GM23248 (cell line): ENCODE data around the gene GIGYF2. TPM values are rescaled to one million over a fixed set of nuclear protein-coding genes. Genes with fewer than 3 reads are reported as not detected.

Experiments used
- DNase-seq: peaks from one replicate; pipeline ENCODE4 v3.0.0-alpha.2; 2015
- H2AFZ ChIP-seq: fragments of 200-600 bp; sonication (generic); 2 replicates; pipeline ENCODE4 v1.6.1; 2016; ENCODE audit warnings: antibody characterized with exemption
- H3F3A ChIP-seq: fragments of 200-600 bp; sonication (generic); 2 replicates; pipeline ENCODE4 v1.6.1; 2016; ENCODE audit warnings: mild to moderate bottlenecking, antibody characterized with exemption, mixed run types; ENCODE audit not compliant: insufficient read depth
- H3K27ac ChIP-seq: fragments of 200-600 bp; sonication (generic); 2 replicates; pipeline ENCODE4 v1.5.1; 2016; ENCODE audit warnings: mild to moderate bottlenecking
- H3K27me3 ChIP-seq: fragments of 200-600 bp; sonication (generic); replicated peaks from 2 replicates; pipeline ENCODE4 v1.6.1; 2016; ENCODE audit warnings: mild to moderate bottlenecking; ENCODE audit not compliant: insufficient read depth
- H3K36me3 ChIP-seq: fragments of 200-600 bp; sonication (generic); 2 replicates; pipeline ENCODE4 v1.6.1; 2016; ENCODE audit warnings: low read depth, mild to moderate bottlenecking
- H3K4me1 ChIP-seq: fragments of 200-600 bp; sonication (generic); 2 replicates; pipeline ENCODE4 v1.6.1; 2016; ENCODE audit warnings: mild to moderate bottlenecking; ENCODE audit not compliant: insufficient read depth
- H3K4me2 ChIP-seq: fragments of 200-600 bp; sonication (generic); one replicate; pipeline ENCODE4 v1.6.1; 2016; ENCODE audit warnings: mild to moderate bottlenecking; ENCODE audit not compliant: unreplicated experiment
- H3K4me3 ChIP-seq: fragments of 200-600 bp; sonication (generic); 2 replicates; pipeline ENCODE4 v1.5.1; 2016; ENCODE audit warnings: mild to moderate bottlenecking
- H3K79me2 ChIP-seq: fragments of 200-600 bp; sonication (generic); 2 replicates; pipeline ENCODE4 v1.6.1; 2016; ENCODE audit warnings: mild to moderate bottlenecking; ENCODE audit not compliant: insufficient read depth
- H3K9ac ChIP-seq: fragments of 200-600 bp; sonication (generic); 2 replicates; pipeline ENCODE4 v1.6.1; 2016; ENCODE audit warnings: mild to moderate bottlenecking
- H3K9me2 ChIP-seq: fragments of 200-600 bp; sonication (generic); 2 replicates; pipeline ENCODE4 v1.6.1; 2016; ENCODE audit warnings: mixed run types, mild to moderate bottlenecking, moderate library complexity; ENCODE audit not compliant: insufficient read depth
- H3K9me3 ChIP-seq: fragments of 200-600 bp; sonication (generic); one replicate; pipeline ENCODE4 v1.6.1; 2017; ENCODE audit warnings: low read depth
- H4K20me1 ChIP-seq: fragments of 200-600 bp; sonication (generic); 2 replicates; pipeline ENCODE4 v1.6.0; 2016; ENCODE audit not compliant: insufficient read depth
- EZH2 ChIP-seq: fragments of 200-600 bp; sonication (generic); IDR thresholded peaks from 2 replicates; pipeline ENCODE4 v1.6.1; 2018; ENCODE audit warnings: antibody characterized with exemption, mild to moderate bottlenecking; ENCODE audit not compliant: insufficient read depth, poor library complexity, severe bottlenecking
- EZH2phosphoT487 ChIP-seq: fragments of 200-600 bp; sonication (generic); IDR thresholded peaks from 2 replicates; pipeline ENCODE4 v1.6.1; 2018; ENCODE audit warnings: antibody characterized with exemption, moderate library complexity, mild to moderate bottlenecking, low read depth; ENCODE audit not compliant: insufficient read depth
- WGBS, 2 experiments: methylation state at CpG; one replicate each; pipeline ENCODE4 v1.1.6; 2015 to 2017; ENCODE audit warnings: low lambda C conversion rate in 2 of 2, low coverage in 1 of 2; ENCODE audit errors: missing lambda C conversion rate in 2 of 2; 5-methylcytosine and 5-hydroxymethylcytosine counted together
- in situ Hi-C: fragments of 300-500 bp; cut with MboI; formaldehyde crosslinking; loops from 2 replicates; pipeline ENCODE4 v1.15.0; 2020
- polyA plus RNA-seq: library from polyadenylated mRNA; unstranded; fragments of >200 nt; fragmentation: Nextera tagmentation; extraction: Ambion mirVana; gene quantifications from 2 replicates; pipeline ENCODE4 v1.2.1, GENCODE V29; 2016
- total RNA-seq: library from RNA; depleted of rRNA; stranded (reverse); fragments of >200 nt; shearing (Covaris generic); gene quantifications from 2 replicates; pipeline ENCODE4 v1.2.3, GENCODE V29; 2014

The GIGYF2 gene
- total and polyA plus RNA-seq, 2 experiments from 2014 or later, result 27.2 to 35.2 TPM

- in situ Hi-C loops, result no loop called here
- no peak overlapping the region for H3K9ac ChIP-seq
- DNase-seq, result no peak
- H3K9me2 ChIP-seq, result no peaks in the 10 kb centered on the region
- H3K4me1 ChIP-seq, result no peaks in the 10 kb centered on the region
- H4K20me1 ChIP-seq, result no peaks in the 10 kb centered on the region
- TF ChIP-seq EZH2phosphoT487 (no peak), EZH2 (no peak)
- H2AFZ ChIP-seq, result no peak overlapping the region
- H3K4me2 ChIP-seq, result no peak overlapping the region
- no peaks in the 10 kb centered on the region for H3F3A ChIP-seq
- no peaks in the 10 kb centered on the region for H3K36me3 ChIP-seq
- H3K27ac ChIP-seq, result no peak overlapping the region
- 0 out of 2 replicates have a peak, but pooled peaks cover 3% of the 10 kb centered on the region for H3K27me3 ChIP-seq
- no peaks in the 10 kb centered on the region for H3K79me2 ChIP-seq
- WGBS, 2 experiments, result 80 to 84% methylated on average over 23 to 27 of the region's 27 CpGs
- no peak overlapping the region for H3K4me3 ChIP-seq
- no peaks in the 10 kb centered on the region for H3K9me3 ChIP-seq
Observed at GRCh38 chr2:232884549-232885263, 187.6 kb downstream of the GIGYF2 start.

GRCh38 chr2:232885264-232885961, 188.3 kb downstream of the GIGYF2 start:
- no peak overlapping the region for H3K9ac ChIP-seq
- no peaks in the 10 kb centered on the region for H4K20me1 ChIP-seq
- DNase-seq, result no peak
- H3K4me1 ChIP-seq, result no peaks in the 10 kb centered on the region
- TF ChIP-seq EZH2 (no peak), EZH2phosphoT487 (no peak)
- H3K4me3 ChIP-seq, result no peak overlapping the region
- no peak overlapping the region for H3K4me2 ChIP-seq
- in situ Hi-C loops, result no loop called here
- H3K36me3 ChIP-seq, result no peaks in the 10 kb centered on the region
- 0 out of 2 replicates have a peak, but pooled peaks cover 3% of the 10 kb centered on the region for H3K27me3 ChIP-seq
- H3K9me2 ChIP-seq, result no peaks in the 10 kb centered on the region
- H3K79me2 ChIP-seq, result no peaks in the 10 kb centered on the region
- WGBS, 2 experiments, result 56% methylated on average over 23 to 25 of the region's 25 CpGs
- H3F3A ChIP-seq, result no peaks in the 10 kb centered on the region
- H2AFZ ChIP-seq, result no peak overlapping the region
- H3K27ac ChIP-seq, result no peak overlapping the region
- H3K9me3 ChIP-seq, result no peaks in the 10 kb centered on the region

DNA sequence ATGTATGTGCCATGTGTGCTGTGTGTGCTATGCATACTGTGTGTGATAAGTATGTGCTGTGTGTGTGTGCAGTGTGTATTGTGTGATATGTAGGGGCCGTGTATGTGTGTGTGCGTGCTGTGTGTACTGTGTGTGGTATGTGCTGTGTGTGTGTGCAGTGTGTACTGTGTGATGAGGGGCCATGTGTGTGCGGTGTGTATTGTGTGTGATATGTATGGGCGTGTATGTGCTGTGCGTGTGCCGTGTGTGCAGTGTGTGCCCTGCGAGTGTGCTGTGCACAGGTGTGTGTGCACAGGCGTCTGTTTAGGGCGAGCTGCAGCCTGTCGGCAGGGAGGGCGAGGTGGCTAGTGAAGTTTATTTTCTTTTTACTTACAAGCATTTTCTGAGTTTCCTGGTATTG, 189.0 kb downstream of the GIGYF2 start:
- H3K4me3 ChIP-seq, result no peak overlapping the region
- in situ Hi-C loops, result no loop called here
- H4K20me1 ChIP-seq, result no peaks in the 10 kb centered on the region
- no peaks in the 10 kb centered on the region for H3K9me2 ChIP-seq
- H3K27me3 ChIP-seq, result 0 out of 2 replicates have a peak, but pooled peaks cover 3% of the 10 kb centered on the region
- no peak overlapping the region for H3K9ac ChIP-seq
- H3K9me3 ChIP-seq, result no peaks in the 10 kb centered on the region
- no peak overlapping the region for H3K4me2 ChIP-seq
- H3K79me2 ChIP-seq, result no peaks in the 10 kb centered on the region
- H2AFZ ChIP-seq, result no peak overlapping the region
- no peak for DNase-seq
- 71 to 74% methylated on average over 11 of the region's 11 CpGs for WGBS, 2 experiments
- no peak for TF ChIP-seq EZH2
- no peak for TF ChIP-seq EZH2phosphoT487
- H3K27ac ChIP-seq, result no peak overlapping the region
- no peaks in the 10 kb centered on the region for H3K36me3 ChIP-seq
- H3K4me1 ChIP-seq, result peaks cover 2% of the 10 kb centered on the region
- H3F3A ChIP-seq, result no peaks in the 10 kb centered on the region

DNA sequence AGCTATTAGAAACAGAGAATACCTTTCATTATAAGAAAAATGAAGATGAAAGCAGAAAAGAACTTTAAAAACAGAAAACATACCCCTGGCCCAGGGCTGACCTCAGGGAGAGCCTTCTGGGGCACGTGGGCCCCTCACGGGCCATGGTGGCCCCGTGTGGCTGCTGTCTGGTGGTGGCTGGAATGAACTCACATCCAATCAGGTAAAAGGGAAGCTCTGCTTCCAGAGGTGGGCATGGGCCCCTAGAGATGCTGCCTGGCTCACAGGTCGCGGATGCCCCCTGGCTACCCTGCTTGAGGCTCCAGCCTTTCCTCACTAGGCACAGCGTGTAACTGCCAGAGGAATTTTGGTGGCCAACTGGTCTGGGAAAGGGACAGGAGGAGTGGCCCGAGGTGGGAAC, 189.5 kb downstream of the GIGYF2 start:
- H3K9me2 ChIP-seq, result no peaks in the 10 kb centered on the region

More for the DNA sequence above, 189.5 kb downstream of the GIGYF2 start:
- Histone ChIP-seq H3K36me3 (no peaks in the 10 kb centered on the region), H3K9ac (no peak overlapping the region), H3K4me3 (no peak overlapping the region), H3K27ac (no peak overlapping the region), H3K79me2 (no peaks in the 10 kb centered on the region), H2AFZ (no peak overlapping the region), H3K27me3 (0 out of 2 replicates have a peak, but pooled peaks cover 3% of the 10 kb centered on the region), H3F3A (no peaks in the 10 kb centered on the region), H3K9me3 (no peaks in the 10 kb centered on the region), H4K20me1 (no peaks in the 10 kb centered on the region), H3K4me2 (no peak overlapping the region), H3K4me1 (peaks cover 5% of the 10 kb centered on the region)
- TF ChIP-seq EZH2phosphoT487 (no peak), EZH2 (no peak)
- in situ Hi-C loops, result no loop called here
- WGBS, 2 experiments, result 60 to 66% methylated on average over 7 of the region's 7 CpGs
- no peak for DNase-seq
